Endothelial cell (in vitro differentiated cells): Measurements from ENCODE around the gene SPDEF. TPM values are rescaled to one million over a fixed set of nuclear protein-coding genes. Genes with fewer than 3 reads are reported as not detected.

Source experiments
- DNase-seq: peaks from one replicate; pipeline ENCODE4 v3.0.0; 2021; ENCODE audit warnings: low spot score
- H3K27ac Mint-ChIP-seq: one replicate; pipeline ENCODE4 v1.8.0; 2021; ENCODE audit warnings: mixed read lengths, inconsistent platforms; ENCODE audit not compliant: unreplicated experiment
- H3K27me3 Mint-ChIP-seq: one replicate; pipeline ENCODE4 v1.8.0; 2021; ENCODE audit warnings: mild to moderate bottlenecking, moderate library complexity, mixed read lengths, inconsistent platforms; ENCODE audit not compliant: unreplicated experiment
- H3K36me3 Mint-ChIP-seq: one replicate; pipeline ENCODE4 v1.8.0; 2021; ENCODE audit warnings: mild to moderate bottlenecking, low read depth, mixed read lengths, inconsistent platforms; ENCODE audit not compliant: unreplicated experiment
- H3K4me1 Mint-ChIP-seq: one replicate; pipeline ENCODE4 v1.8.0; 2021; ENCODE audit warnings: mild to moderate bottlenecking, mixed read lengths, inconsistent platforms; ENCODE audit not compliant: unreplicated experiment
- H3K4me3 Mint-ChIP-seq: one replicate; pipeline ENCODE4 v1.8.0; 2021; ENCODE audit warnings: mild to moderate bottlenecking, mixed read lengths, inconsistent platforms; ENCODE audit not compliant: unreplicated experiment
- H3K9me3 Mint-ChIP-seq: one replicate; pipeline ENCODE4 v1.8.0; 2021; ENCODE audit warnings: mixed read lengths, inconsistent platforms; ENCODE audit not compliant: unreplicated experiment
- total RNA-seq: library from RNA; stranded (reverse); fragmentation: NEBNext Ultra II Directional; extraction: Animal tissue kit (Norgen Biotek cat#: 25700); gene quantifications from one replicate; pipeline ENCODE4 v1.2.1, GENCODE V29; 2021; ENCODE audit not compliant: unreplicated experiment
- TF ChIP-seq, protein P1 (sequence below): fragments of 200-600 bp; sonication (generic); IDR thresholded peaks from one replicate; pipeline ENCODE4 v1.5.0; 2021; ENCODE audit warnings: antibody characterized with exemption; ENCODE audit not compliant: unreplicated experiment

Gene SPDEF
- total RNA-seq, 1 donor from 2014 or later = not detected

- no peaks in the 10 kb centered on the region for H3K9me3 Mint-ChIP-seq
- no peak overlapping the region for H3K27ac Mint-ChIP-seq
- H3K4me1 Mint-ChIP-seq = peaks cover 3% of the 10 kb centered on the region
- no peak overlapping the region for H3K4me3 Mint-ChIP-seq
- no peaks in the 10 kb centered on the region for H3K36me3 Mint-ChIP-seq
- no peak for DNase-seq
- peaks cover 6% of the 10 kb centered on the region for H3K27me3 Mint-ChIP-seq
- TF ChIP-seq, protein P1, sequence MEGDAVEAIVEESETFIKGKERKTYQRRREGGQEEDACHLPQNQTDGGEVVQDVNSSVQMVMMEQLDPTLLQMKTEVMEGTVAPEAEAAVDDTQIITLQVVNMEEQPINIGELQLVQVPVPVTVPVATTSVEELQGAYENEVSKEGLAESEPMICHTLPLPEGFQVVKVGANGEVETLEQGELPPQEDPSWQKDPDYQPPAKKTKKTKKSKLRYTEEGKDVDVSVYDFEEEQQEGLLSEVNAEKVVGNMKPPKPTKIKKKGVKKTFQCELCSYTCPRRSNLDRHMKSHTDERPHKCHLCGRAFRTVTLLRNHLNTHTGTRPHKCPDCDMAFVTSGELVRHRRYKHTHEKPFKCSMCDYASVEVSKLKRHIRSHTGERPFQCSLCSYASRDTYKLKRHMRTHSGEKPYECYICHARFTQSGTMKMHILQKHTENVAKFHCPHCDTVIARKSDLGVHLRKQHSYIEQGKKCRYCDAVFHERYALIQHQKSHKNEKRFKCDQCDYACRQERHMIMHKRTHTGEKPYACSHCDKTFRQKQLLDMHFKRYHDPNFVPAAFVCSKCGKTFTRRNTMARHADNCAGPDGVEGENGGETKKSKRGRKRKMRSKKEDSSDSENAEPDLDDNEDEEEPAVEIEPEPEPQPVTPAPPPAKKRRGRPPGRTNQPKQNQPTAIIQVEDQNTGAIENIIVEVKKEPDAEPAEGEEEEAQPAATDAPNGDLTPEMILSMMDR = no peak
Observed at GRCh38 chr6:34520645-34521462, 35.3 kb downstream of the SPDEF start.

DNA sequence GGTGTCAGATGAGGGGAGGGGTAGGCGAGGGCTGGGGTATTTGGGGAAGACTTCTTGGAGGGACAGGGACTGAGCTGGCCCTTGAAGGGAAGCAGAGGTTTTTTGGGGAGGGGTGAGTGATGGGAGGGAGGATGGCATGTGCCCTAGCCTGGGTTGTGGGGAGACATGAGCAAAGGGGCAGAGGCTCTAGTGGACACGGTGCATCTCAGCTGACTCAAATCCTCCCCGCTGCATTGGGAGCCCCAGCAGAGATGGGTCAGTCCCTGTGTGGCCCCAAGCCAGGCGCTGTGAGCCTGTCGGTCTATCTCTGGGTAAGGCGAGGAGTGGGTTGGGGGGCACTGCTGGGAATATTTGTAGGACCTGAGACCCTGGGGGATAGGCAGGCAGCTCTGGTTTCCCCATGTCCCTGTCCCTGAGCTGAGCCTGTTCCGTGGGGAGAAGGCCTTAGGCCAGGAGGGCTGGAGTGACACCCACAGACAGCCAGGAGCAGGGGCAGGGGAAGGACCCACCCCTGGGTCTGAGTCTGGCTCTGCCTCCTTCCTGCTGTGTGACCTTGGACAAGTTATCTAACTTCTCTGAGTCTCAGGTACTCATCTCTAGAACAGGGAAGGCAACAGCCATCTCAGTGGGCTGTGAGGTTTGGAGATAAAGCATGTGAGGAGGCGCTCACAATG is 36.0 kb downstream of the SPDEF start:
- no peaks in the 10 kb centered on the region for H3K36me3 Mint-ChIP-seq

DNA sequence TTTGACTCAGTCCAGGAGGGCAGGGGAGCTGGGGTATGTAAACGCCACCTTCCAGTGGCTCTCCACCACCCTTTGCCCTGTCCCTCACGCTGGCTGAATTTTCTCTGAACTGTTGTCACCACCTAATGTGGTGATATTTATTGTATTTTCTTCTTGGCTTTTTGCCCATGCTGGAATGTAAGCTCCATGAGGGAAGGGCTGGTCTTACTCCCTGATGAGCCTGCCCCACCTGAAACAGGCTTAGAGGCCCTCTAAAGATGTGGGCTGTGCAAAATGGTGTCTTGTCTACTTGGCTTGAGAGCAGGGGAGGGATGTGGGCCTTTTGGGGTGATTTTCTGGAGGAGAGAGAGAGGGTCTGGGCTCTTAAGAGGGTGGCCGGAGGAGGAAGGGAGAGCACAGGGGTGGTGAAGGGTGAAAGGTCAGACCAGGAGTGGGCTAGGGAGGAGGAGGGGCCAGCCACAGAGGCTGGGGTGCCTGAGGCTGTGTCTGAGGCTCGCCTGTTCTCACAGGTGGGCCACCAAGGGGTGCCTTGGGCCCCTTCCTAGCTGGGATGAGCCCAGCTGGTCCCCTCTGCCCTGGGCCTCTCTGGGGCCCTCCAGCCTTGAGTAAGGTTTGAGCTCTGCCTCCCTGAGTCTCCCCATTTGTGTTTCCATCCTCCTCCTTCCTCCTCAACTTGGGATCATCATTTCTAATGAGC is 37.3 kb downstream of the SPDEF start:
- Mint-ChIP-seq H3K27ac (no peak overlapping the region), H3K9me3 (no peaks in the 10 kb centered on the region), H3K4me3 (no peak overlapping the region), H3K27me3 (peaks cover 10% of the 10 kb centered on the region), H3K36me3 (no peaks in the 10 kb centered on the region), H3K4me1 (peaks cover 7% of the 10 kb centered on the region)
- DNase-seq = no peak
- TF ChIP-seq, protein P1 = no peak

More for the DNA sequence above, 36.0 kb downstream of the SPDEF start:
- peaks cover 6% of the 10 kb centered on the region for H3K27me3 Mint-ChIP-seq
- no peak overlapping the region for H3K4me3 Mint-ChIP-seq
- no peaks in the 10 kb centered on the region for H3K9me3 Mint-ChIP-seq
- H3K4me1 Mint-ChIP-seq = peaks cover 3% of the 10 kb centered on the region
- no peak for DNase-seq
- H3K27ac Mint-ChIP-seq = no peak overlapping the region
- TF ChIP-seq, protein P1 = no peak

- no peak for DNase-seq
- Mint-ChIP-seq H3K27ac (no peak overlapping the region), H3K9me3 (no peaks in the 10 kb centered on the region), H3K4me3 (no peak overlapping the region), H3K27me3 (peaks cover 12% of the 10 kb centered on the region), H3K4me1 (peaks cover 7% of the 10 kb centered on the region), H3K36me3 (no peaks in the 10 kb centered on the region)
- TF ChIP-seq, protein P1 = no peak
Observed at GRCh38 chr6:34517966-34518365, 38.2 kb downstream of the SPDEF start.
